Hepatic stellate cell (primary cell): Measurements from ENCODE around the gene KIAA0040.
"Not testable (repeated sequence)": the region's sequence is repeated elsewhere in the genome, so short reads cannot be mapped to it uniquely, and the experiment has no call there.

Experiments used
- DNase-seq: peaks from one replicate; pipeline ENCODE4 v3.0.0; 2011; ENCODE audit warnings: low spot score

KIAA0040 gene

DNA sequence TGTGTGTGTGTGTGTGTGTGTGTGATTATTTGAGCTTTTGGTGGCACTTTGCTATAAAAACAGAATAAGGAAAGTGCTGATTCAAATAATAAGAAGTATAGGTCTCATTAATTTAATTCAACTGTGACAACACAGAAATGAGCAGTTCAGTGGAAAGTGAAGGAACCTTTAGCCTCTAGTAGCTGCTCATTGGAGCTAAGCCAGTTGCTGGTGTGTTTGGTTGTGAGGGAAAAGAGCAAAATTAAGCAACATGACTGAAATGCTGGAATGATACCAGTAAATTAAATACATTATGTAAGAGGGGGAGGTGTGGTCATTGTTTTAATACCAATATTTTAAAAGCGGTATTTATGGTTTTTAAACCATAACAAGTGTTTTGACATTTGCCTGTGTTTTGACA lies 55.2 kb downstream of the KIAA0040 start:
- no peak for DNase-seq

DNA sequence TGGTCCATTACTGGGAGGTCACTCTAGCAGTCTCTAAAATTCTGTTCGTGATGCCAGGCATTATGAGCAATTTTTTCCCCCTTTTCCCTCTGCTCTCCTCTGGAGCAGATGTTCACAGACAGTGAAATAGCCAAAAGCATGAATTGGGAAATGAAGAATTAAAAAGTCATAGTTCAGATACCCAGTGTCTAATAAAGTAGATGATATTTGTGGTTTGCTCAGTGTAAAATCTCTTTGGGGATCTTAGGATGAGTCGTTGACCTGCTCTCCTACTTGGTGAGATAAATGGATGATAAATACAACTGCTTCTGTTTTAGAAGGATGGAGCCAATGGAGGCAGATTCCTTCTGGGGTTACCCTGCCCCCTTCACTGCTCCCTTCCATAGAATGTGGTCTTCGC lies 56.3 kb downstream of the KIAA0040 start:
- no peak for DNase-seq

DNA sequence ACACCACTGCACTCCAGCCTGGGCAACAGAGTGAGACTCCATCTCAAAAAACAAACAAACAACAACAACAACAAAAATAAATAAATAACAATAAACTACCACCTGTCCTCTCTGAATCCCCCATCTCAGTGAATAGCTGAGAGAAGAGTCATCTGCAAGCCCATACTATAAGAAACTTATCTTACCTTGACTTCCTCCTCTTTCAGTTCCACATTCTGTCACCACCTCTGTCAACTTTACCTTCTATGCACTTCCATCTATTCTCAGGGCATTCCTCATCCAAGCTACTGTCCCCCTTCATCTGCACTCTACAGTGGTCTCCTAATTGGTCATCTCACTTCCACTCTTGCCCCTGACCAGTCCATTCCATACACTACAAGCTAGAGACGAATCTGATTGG lies 58.1 kb downstream of the KIAA0040 start:
- no peak for DNase-seq

DNA sequence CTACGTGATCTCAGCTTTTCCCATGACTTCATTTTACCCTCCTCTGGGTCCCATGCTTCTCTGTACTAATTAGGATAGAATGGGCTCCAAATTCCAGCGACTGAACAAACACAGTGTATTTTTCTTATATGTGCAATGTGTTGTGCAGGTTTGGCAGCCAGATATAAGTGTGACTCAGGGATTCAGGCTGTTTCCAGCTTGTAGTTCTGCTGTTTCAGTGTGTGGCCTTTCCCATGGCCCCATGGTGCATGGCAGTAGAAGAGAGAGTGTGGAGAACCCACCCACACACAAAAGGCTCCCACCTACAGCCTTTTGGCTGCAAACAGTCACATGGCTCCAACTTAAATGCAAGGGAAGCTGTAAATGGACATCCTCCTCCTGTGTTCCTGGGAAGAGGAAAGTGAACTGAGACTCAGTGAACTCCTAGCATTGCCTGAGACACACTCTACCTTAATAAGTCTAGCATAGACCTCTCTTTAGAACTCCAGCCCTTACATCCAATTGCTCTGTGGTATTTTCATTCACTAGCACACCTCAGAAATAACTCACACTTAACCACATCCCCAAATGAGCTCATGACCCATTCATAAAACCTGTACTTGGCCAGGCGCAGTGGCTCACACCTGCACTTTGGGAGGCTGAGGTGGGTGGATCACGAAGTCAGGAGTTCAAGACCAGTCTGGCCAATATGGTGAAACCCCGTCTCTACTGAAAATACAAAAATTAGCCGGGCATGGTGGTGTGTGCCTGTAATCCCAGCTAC lies 58.7 kb downstream of the KIAA0040 start:
- no peak for DNase-seq

DNA sequence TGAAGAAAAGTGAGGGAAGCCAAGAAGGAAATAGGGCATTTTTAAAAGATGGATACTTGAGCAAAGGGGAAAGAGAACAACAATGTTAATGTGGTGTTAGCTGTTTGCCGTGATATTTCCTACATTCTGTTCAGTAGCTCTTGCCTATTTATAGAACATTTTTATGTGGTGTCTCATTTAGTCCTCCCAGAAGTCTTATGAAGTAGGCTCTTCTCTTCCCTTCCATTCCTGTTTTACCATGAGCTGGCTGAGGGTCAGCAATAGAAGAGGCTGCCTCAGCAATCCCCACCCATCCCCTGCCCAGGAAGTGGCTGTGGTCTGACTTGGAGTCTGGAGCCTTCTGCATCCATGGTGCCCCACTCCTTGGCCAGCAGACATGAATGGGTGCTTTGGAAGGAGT lies 60.1 kb downstream of the KIAA0040 start:
- peak; percentile 69 for DNase-seq

DNA sequence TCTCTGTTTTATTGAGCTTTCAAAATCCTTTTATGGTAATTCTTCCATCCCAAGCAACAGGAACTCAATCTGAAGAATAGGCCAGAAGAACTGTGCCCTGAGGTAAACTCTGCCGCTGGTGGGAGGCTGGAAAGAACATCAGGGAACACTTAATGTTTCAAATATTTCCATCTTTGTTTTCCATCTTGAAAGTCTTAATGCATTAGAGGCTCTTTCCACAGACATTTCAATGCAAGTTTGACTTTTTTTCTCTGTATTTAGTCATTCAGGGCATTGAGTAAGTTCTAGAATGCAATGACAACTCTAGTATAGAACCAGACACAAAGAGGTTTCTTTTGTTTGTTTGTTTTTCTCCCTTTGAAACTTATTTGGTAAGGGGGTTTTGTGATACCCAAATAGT lies 61.5 kb downstream of the KIAA0040 start:
- no peak for DNase-seq

DNA sequence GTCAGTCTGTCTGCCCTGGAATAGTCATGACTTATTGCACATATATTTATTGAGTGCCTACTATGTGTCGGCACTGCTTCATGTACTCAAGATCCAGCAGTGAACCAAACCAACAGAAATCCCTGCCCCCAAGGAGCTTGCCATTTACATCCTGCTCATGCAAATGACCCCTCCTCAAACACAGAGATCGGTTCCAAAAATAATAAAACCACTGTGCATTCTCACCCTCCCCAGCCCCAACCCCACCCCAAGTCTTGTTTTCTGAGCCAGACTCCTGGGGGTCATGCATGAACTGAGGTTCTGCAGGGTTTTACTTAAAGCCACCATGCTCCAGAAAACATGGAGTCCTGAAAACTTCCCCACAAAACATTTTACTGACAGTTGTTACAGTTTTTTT lies 61.9 kb downstream of the KIAA0040 start:
- no peak for DNase-seq

DNA sequence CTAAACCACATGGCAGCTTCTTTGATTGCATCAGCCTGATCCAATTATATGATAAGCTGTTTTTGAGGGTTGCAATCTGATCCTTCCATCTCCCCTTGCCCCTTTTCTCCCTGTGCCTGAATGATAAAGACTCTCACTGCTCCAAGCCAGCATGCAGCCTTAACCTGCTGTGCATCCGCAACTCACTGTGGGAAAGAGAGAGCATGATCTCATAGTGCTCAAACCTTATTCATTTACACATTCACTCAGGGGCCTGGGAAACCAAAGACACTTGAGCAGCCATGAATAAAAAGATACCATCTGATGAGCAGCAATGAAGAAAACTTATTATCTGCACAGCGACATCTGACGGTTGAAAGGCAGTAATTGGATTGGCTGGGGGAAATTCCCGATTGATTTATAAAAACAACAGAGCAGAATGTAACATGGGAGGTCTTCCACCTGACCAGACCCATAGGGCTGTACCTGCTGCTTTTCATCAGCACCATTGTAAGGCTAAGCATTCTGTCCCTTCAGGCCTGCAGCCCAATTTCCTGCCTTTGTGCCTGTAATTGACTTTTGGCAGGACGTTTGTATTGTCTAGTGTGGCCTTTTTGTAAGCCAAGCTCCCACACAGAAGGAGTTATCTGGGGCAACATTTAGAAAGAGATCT lies 62.5 kb downstream of the KIAA0040 start:
- DNase-seq = no peak

DNA sequence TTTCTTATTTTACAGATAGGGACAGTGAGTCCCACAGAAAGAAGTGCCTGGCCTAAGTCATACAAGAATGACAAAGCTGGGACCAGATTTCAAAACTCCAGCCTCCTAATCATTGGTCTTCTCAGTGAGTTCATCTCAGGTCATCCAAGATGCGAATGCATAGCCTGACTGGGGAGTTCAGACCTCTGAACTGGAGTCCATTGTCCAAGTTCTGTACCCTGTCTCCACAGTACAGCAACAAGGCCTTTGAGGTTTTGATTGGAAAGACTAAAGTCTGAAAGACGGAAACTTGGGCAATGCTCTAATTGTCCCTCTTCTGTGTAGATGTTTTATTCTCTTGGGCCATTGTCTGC lies 63.0 kb downstream of the KIAA0040 start:
- DNase-seq = no peak

DNA sequence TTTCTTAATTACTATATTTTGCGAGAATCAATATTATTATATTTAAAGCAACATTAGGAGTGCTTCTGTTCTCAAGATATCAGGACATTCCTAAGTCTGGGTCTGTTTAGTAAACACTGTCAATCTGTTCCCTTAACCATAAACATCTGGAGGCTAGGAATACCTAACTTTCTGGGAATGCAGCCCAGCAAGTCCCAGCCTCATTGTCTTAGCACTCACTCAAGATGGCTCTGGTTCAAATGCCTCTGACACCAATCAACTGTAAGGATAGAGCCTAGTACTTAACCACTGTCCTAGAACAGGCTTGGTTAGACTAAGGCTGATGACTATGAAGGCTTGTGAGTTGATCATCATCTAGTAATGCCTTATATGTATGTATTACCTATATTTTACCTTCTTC lies 63.4 kb downstream of the KIAA0040 start:
- DNase-seq = no peak

DNA sequence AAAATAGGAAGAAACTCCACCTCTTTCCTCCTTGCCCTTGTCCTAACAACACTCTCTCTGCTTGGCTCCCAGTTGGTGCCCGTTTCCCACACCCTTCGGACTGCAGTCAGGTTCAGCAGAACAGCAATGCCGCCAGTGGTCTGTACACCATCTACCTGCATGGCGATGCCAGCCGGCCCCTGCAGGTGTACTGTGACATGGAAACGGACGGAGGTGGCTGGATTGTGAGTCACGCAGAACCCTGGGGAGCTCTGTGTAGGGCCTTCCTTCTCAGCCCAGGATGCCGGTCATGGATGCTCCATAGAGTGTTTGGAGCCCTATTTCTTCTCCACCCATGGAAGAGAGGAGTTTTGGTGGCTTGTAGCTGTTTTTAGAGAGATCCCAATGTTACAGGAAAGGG lies 64.1 kb downstream of the KIAA0040 start:
- DNase-seq = no peak

DNA sequence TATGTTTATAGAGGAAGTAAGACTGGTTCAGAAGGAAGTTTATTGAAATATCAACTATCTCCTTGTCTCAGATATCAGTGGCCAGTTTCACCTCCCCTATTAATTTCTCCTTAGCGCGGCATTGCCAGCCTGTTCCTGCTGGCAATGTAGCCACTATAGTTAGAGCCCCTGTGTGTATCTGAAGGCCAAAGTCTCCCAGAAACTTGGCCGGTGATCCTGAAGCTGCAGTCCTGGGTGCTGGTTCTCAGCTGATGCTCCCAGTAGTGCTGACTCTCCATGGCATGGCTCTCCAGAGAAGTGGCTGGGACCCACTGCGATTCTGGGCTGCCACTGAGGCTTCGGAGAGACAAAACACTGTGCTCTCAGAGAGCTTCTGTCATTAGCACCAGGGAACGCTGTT lies 65.0 kb downstream of the KIAA0040 start:
- DNase-seq = no peak

DNA sequence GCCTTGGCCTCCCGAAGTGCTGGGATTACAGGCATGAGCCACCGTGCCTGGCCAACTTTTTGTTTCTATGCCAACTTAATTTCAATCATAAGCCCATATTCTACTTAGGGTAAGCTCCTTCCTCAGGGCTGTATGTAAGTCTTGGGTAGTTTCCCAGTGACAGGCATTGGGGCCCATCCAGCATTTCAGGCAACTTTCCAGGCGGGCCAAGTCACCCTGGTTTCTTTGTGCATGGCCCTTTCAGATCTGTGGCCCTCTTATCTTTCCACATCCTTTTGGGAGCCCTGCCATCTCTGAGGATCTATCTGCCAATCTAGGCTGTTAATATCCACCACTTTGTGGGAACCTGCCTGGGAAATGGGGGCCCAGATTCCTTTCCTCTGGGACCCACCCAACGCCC lies 66.2 kb downstream of the KIAA0040 start:
- no peak for DNase-seq

DNA sequence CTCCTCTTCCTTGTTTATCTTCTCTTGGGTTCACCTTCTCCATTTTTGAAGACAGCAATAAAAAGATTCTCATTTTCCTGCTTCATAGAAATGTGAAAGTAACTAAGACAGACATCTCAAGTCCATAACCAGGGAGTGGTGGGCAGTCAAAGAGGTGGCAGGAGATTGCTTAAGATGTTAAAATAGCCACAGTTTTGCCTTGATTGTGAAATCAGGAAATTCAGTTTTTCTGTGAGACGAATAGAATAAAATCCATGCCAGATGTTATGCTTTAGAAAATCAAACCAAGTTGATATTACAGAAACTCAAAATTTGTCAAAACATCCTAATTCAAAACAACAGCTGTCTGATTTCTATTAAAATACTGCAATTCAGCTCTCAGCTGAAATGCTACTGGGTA lies 67.7 kb downstream of the KIAA0040 start:
- DNase-seq = no peak

DNA sequence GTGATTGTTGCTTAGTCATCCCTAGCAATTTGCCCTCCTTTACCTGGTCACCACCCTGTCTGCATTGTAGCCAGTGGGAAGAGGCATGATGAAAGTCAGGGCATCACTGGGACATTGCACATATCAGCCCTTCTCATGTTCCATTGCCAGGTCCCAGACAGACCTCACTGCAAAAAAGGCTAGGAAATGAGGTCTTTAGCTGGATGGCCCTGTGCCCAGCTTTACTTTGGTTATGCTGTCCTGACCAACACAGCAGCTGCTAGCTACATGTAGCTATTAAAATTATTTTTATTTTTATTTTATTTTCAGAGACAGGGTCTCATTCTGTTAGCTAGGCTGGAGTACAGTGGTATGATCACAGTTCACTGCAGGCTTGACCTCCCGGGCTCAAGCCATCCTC lies 72.1 kb downstream of the KIAA0040 start:
- no peak for DNase-seq

DNA sequence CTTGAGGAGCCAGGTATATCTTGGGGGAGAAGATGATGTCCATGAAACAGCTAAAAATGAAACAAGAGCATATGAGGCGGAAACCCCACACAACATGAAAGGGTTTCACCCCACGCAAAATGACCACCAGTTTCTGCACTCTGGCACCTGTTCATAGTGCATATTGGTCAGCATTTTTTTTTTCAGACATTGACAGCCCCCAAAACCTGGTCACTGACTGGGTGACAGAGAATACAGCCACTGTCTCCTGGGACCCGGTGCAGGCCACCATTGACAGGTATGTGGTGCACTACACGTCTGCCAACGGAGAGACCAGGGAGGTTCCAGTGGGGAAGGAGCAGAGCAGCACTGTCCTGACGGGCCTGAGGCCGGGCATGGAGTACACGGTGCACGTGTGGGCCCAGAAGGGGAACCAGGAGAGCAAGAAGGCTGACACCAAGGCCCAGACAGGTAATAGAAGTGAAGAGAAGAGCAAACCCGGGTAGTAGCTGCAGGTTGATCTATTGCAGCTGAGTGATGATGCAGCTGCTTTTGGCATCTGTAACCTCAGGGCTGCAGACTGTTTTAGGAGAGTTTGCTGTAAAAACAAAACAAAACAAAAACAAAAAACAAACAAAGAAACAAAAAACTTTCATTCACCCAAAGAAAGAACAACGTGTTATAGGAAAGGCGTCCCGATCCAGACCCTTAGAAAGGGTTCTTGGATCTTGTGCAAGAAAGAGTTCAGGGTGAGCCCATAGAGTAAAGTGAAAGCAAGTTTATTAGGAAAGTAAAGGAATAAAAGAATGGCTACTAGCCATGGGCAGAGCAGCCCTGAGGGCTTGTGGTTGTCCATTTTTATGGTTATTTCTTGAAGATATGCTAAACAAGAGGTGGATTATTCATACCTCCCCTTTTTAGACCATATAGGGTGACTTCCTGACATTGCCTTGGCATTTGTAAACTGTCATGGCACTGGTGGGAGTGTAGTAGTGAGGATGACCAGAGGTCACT lies 73.9 kb downstream of the KIAA0040 start:
- no peak for DNase-seq

DNA sequence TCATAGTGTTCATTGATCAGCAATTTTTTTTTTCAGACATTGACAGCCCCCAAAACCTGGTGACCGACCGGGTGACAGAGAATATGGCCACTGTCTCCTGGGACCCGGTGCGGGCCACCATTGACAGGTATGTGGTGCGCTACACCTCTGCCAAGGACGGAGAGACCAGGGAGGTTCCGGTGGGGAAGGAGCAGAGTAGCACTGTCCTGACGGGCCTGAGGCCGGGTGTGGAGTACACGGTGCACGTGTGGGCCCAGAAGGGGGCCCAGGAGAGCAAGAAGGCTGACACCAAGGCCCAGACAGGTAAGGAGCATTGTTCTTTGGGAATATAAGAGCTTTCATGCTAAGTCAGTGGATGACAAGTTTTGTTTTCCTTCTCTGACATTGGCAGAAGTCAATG lies 75.7 kb downstream of the KIAA0040 start:
- DNase-seq = no peak

DNA sequence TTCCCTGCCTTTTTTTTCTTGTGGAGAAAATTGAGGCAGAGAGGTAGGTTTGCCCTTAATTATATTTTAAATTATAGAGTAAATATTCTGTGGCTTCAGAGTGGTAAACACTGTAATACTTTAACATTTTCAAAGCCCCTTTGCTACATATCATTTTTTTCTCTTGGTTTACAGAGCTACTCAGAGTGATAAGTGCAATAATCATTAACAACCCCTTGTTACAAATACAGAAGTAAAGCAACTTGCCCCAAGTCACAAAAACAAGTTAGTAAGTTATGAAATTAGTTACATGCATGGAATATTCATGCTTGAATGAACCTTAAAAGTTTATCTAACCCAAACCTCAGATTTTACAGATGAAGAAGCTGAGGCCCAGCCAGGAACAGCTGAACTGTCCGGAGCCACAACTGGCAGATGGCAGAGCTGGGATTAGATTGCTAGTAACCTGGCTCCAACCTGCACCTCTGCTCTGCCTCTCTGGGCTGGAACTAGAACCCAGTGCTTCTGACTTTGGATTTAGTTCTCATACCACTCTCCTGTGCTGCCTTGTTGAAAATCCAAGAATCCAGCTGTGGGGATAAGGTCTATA lies 76.3 kb downstream of the KIAA0040 start:
- no peak for DNase-seq

DNA sequence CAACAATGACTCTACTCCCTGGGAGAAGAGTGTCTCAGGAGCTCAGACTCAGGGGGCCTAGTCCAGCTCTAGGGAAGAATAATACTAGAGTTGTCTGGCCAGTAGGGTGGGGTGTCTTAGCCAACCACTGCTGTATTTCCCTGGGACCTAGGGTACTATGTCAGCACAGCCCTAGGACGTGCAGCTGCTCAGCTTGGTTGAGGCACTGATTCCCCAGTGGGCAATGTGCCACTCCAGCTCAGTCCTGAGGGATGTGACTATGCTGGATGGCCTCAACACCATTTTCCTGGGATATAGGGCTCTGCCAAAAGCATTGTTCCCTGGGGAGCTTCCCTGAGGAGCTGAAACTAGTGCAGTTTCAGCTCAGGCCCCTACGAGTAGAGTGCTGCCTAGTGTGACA lies 77.6 kb downstream of the KIAA0040 start:
- DNase-seq = no peak

DNA sequence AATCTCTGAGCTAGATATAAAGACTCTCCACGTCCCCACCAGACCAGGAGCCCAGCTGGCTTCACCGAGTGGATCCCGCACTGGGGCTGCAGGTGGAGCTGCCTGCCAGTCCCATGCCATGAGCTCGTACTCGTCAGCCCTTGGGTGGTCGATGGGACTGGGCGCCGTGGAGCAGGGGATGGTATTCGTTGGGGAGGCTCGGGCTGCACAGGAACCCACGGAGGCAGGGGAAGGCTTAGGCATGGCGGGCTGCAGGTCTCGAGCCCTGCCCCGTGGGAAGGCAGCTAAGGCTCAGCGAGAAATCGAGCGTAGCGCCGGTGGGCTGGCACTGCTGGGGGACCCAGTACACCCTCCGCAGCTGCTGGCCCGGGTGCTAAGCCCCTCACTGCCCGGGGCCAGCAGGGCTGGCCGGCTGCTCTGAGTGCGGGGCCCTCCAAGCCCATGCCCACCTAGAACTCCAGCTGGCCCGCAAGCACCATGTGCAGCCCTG lies 84.2 kb downstream of the KIAA0040 start:
- DNase-seq = not testable (repeated sequence)
